Measurements from ENCODE around the gene ZNF415. TPM values are rescaled to one million over a fixed set of nuclear protein-coding genes. Genes with fewer than 3 reads are reported as not detected.

Gene ZNF415
- total and polyA plus RNA-seq, 3 donors from 2014 or later: 42.5 to 63.8 (median 43.8) TPM

GRCh38 chr19:53165691-53166091 lies 33.0 kb upstream of the ZNF415 start:
- Histone ChIP-seq H3K4me3 (no peak overlapping the region), H3K27me3 (no peaks in the 10 kb centered on the region), H3K36me3 (ENCODE audit: low read depth, missing control alignments) (no peaks in the 10 kb centered on the region), H3K9me3 (no peaks in the 10 kb centered on the region), H3K27ac (no peak overlapping the region), H3K4me1 (no peaks in the 10 kb centered on the region)
- TF ChIP-seq POLR2A (IDR thresholded peaks at IDR 0.05) (no peak), CTCF (IDR thresholded peaks at IDR 0.05) (no peak)
- no peak for DNase-seq
- 95 to 97% methylated on average over 3 of the region's 3 CpGs for WGBS, 2 donors
- intact Hi-C loops (cut with DNase I; ENCODE audit: low total_unique reads): no loop called here

- no peaks in the 10 kb centered on the region for H3K9me3 ChIP-seq
- peaks cover 8% of the 10 kb centered on the region for H3K4me1 ChIP-seq
- no peak overlapping the region for H3K4me3 ChIP-seq
- intact Hi-C loops (cut with DNase I; ENCODE audit: low total_unique reads): no loop called here
- WGBS, 2 donors: 65 to 73% methylated on average over 3 of the region's 3 CpGs
- no peak for TF ChIP-seq POLR2A (IDR thresholded peaks at IDR 0.05)
- no peak for TF ChIP-seq CTCF (IDR thresholded peaks at IDR 0.05)
- no peak overlapping the region for H3K27ac ChIP-seq
- no peaks in the 10 kb centered on the region for H3K27me3 ChIP-seq
- H3K36me3 ChIP-seq (ENCODE audit: low read depth, missing control alignments): no peaks in the 10 kb centered on the region
- no peak for DNase-seq
Observed at GRCh38 chr19:53161123-53161522, 28.4 kb upstream of the ZNF415 start.

- 88 to 95% methylated on average over 3 of the region's 3 CpGs for WGBS, 2 donors
- H3K4me1 ChIP-seq: peaks cover 8% of the 10 kb centered on the region
- no peaks in the 10 kb centered on the region for H3K36me3 ChIP-seq (ENCODE audit: low read depth, missing control alignments)
- no peaks in the 10 kb centered on the region for H3K9me3 ChIP-seq
- H3K4me3 ChIP-seq: no peak overlapping the region
- H3K27me3 ChIP-seq: no peaks in the 10 kb centered on the region
- intact Hi-C loops (cut with DNase I; ENCODE audit: low total_unique reads): no loop called here
- TF ChIP-seq CTCF (IDR thresholded peaks at IDR 0.05) (no peak), POLR2A (IDR thresholded peaks at IDR 0.05) (no peak)
- no peak overlapping the region for H3K27ac ChIP-seq
- no peak for DNase-seq
Observed at GRCh38 chr19:53160350-53160749, 27.6 kb upstream of the ZNF415 start.

GRCh38 chr19:53158119-53158656 lies 25.5 kb upstream of the ZNF415 start:
- H3K4me1 ChIP-seq: peaks cover 8% of the 10 kb centered on the region
- H3K4me3 ChIP-seq: peak overlapping the region; percentile 54 to 67
- no peaks in the 10 kb centered on the region for H3K9me3 ChIP-seq
- H3K27me3 ChIP-seq: no peaks in the 10 kb centered on the region
- peak overlapping the region in 1 of 2 donors; percentile 11 for H3K27ac ChIP-seq
- WGBS, 2 donors: 0 to 1% methylated on average over 41 of the region's 41 CpGs
- intact Hi-C loops (cut with DNase I; ENCODE audit: low total_unique reads): no loop called here
- TF ChIP-seq CTCF (IDR thresholded peaks at IDR 0.05) (no peak), POLR2A (IDR thresholded peaks at IDR 0.05) (no peak)
- H3K36me3 ChIP-seq (ENCODE audit: low read depth, missing control alignments): no peaks in the 10 kb centered on the region
- DNase-seq: peak; percentile 48

- H3K4me3 ChIP-seq: peak overlapping the region; percentile 54 to 67
- no peak overlapping the region for H3K27ac ChIP-seq
- peaks cover 8% of the 10 kb centered on the region for H3K4me1 ChIP-seq
- peak; percentile 36 for DNase-seq
- H3K27me3 ChIP-seq: no peaks in the 10 kb centered on the region
- H3K36me3 ChIP-seq (ENCODE audit: low read depth, missing control alignments): no peaks in the 10 kb centered on the region
- no peak for TF ChIP-seq POLR2A (IDR thresholded peaks at IDR 0.05)
- no peak for TF ChIP-seq CTCF (IDR thresholded peaks at IDR 0.05)
- 15 to 17% methylated on average over 7 of the region's 7 CpGs for WGBS, 2 donors
- H3K9me3 ChIP-seq: no peaks in the 10 kb centered on the region
- intact Hi-C loops (cut with DNase I; ENCODE audit: low total_unique reads): no loop called here
Observed at GRCh38 chr19:53157626-53158025, 24.9 kb upstream of the ZNF415 start.
